ENCODE measurements around the gene APBA2.

Gene APBA2

GRCh38 chr15:29113336-29114220, 227.8 kb downstream of the APBA2 start:
- DNase-seq (ENCODE audit: extremely low read depth, low read depth) = no peak
- TF ChIP-seq CTCF (IDR thresholded peaks at IDR 0.05; ENCODE audit: low read depth, low read length) = no peak

DNA sequence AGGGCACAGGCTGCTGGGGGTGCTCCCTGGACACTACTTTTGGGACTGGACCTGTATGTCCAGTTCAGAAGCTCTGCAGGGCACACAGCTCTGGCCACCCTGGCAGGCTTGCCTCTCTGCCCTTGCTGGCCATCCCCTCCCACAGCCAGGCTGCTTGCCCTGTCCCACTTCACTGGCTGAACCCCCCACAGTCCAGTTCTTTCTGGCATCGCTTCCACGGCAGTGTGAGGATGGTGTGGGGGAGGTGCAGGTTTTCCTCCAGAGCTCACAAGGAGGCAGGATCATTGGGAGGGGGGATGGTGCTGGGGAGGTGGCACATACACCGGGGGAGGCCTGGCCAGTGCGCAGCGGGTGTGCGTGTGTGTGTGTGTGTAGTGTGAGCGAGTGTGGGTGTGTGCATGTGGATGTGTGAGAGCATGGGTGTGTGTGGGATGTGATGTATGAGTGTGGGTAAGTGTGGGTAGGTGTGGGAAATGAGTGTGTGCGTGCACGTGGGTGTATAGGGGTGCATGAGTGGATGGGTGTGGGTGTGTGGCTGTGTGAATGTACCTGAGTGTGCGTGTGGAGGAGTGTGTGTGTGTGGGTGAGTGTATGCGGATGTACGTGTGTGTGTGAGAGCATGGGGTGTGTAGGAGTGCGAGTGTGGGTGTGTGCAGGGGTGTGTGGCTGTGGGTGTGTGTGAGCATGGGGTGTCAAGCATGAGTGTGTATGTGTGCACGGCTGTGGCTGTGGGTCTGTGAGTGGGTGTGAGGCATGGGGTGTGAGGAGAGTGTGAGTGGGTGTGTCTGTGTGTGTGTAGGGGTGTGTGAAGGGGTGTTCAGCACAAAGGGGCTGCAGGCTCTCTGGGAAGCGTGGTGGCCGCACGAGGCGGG, 228.7 kb downstream of the APBA2 start:
- no peak for TF ChIP-seq CTCF (IDR thresholded peaks at IDR 0.05; ENCODE audit: low read depth, low read length)

GRCh38 chr15:29115093-29115991, 229.6 kb downstream of the APBA2 start:
- peak; percentile 30 for TF ChIP-seq CTCF (IDR thresholded peaks at IDR 0.05; ENCODE audit: low read depth, low read length)
- DNase-seq (ENCODE audit: extremely low read depth, low read depth) = no peak

More for the DNA sequence above, 228.7 kb downstream of the APBA2 start:
- DNase-seq (ENCODE audit: extremely low read depth, low read depth) = no peak

DNA sequence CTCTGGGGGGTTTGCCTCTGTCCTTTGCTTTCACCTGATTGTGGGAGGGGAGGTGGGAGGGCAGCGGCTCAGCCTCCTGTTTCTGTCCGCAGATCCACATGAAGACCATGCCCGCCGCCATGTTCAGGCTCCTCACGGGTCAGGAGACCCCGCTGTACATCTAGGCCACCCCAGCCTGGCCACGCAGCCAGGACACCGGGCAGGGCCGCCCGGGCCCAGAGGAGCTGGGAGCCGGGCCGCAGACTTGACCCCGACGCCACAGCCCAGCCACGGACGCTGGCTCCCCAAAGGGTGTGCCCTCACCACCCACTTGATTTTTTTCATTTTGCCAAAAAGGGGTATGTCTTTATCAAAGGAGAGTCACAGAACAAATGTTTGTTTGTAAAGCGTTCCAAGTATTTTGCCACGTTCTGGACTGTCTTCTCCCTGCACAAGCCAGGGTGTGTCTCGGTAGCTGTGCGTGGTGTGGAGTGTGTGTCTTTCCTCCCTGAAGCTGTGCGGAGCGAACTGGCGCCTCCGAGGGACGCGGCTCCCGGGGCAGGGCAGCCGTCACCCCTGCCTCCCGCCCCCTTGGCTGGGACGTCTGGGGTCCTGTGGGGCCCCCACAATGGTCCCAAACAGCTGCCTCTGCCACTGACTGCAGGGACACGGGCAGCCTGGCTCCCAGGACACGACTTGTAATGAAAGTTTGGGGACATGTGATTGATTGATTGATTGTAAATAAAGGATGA, 231.4 kb downstream of the APBA2 start:
- DNase-seq (ENCODE audit: extremely low read depth, low read depth) = no peak
- no peak for TF ChIP-seq CTCF (IDR thresholded peaks at IDR 0.05; ENCODE audit: low read depth, low read length)

DNA sequence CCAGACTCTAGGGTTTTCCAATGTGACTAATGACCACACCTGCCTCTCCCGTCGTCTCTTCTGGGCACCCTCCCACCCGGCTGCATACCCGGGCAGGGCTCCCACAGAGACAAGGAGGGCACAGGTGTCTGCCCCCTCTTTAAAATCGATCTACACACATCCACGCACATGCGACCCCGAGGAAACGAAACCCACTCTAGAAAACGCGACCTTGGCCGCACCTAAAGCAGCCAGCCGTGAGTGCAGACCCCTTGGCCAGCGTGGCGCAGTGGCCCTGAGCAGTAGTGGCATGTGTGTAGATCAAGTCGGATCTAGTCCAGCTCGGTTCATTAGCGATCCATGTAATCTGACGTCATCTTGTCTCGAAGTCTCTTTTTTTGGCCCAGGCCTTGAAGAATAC, 232.0 kb downstream of the APBA2 start:
- no peak for TF ChIP-seq CTCF (IDR thresholded peaks at IDR 0.05; ENCODE audit: low read depth, low read length)
- DNase-seq (ENCODE audit: extremely low read depth, low read depth) = no peak

GRCh38 chr15:29119847-29120246, 234.1 kb downstream of the APBA2 start:
- no peak for TF ChIP-seq CTCF (IDR thresholded peaks at IDR 0.05; ENCODE audit: low read depth, low read length)

More at GRCh38 chr15:29119847-29120246, 234.1 kb downstream of the APBA2 start:
- no peak for DNase-seq (ENCODE audit: extremely low read depth, low read depth)

Data from AG09319 (cell line).